CD14-positive monocyte (primary cell): ENCODE measurements around the gene SETD5. TPM values are rescaled to one million over a fixed set of nuclear protein-coding genes. Genes with fewer than 3 reads are reported as not detected.

Experiments
- DNase-seq, 3 donors: peaks; one replicate each; pipeline ENCODE4 v3.0.0-alpha.2; 2011 to 2022
- H2AFZ ChIP-seq: 2 replicates; pipeline ENCODE4 v1.6.0; 2012; ENCODE audit warnings: mild to moderate bottlenecking, low read depth, low read length, inconsistent platforms; ENCODE audit not compliant: insufficient read depth, poor library complexity, severe bottlenecking
- H3K27ac ChIP-seq, 2 donors: 1 replicate in 1 of 2; 2 replicates in 1 of 2; pipeline ENCODE4 v1.5.1; 2012 to 2013; ENCODE audit warnings: low read length in 2 of 2, control low read depth in 1 of 2, inconsistent platforms in 1 of 2, low read depth in 1 of 2, mild to moderate bottlenecking in 1 of 2
- H3K27me3 ChIP-seq, 2 donors: one replicate each; pipeline versions ENCODE4 v1.6.0 to v1.6.1; 2011 to 2013; ENCODE audit warnings: low read length in 2 of 2; ENCODE audit not compliant: control insufficient read depth in 2 of 2, insufficient read depth in 2 of 2
- H3K36me3 ChIP-seq, 2 donors: replicated peaks in 1 of 2; 1 replicate in 1 of 2; 2 replicates in 1 of 2; pipeline versions ENCODE4 v1.5.1 to v1.6.1; 2012 to 2013; ENCODE audit warnings: low read length in 2 of 2, control low read depth in 1 of 2, inconsistent platforms in 1 of 2, mild to moderate bottlenecking in 1 of 2; ENCODE audit not compliant: insufficient read depth in 2 of 2, control insufficient read depth in 1 of 2
- H3K4me1 ChIP-seq, 2 donors: 1 replicate in 1 of 2; 2 replicates in 1 of 2; pipeline versions ENCODE4 v1.5.1 to v1.6.1; 2012 to 2013; ENCODE audit warnings: low read length in 2 of 2, control low read depth in 1 of 2, inconsistent platforms in 1 of 2, mild to moderate bottlenecking in 1 of 2, moderate library complexity in 1 of 2; ENCODE audit not compliant: insufficient read depth in 2 of 2, control insufficient read depth in 1 of 2
- H3K4me2 ChIP-seq: replicated peaks from 2 replicates; pipeline ENCODE3; 2012; ENCODE audit warnings: low read length, moderate library complexity, mild to moderate bottlenecking; ENCODE audit not compliant: poor library complexity, severe bottlenecking; ENCODE audit errors: extremely low read depth
- H3K4me3 ChIP-seq, 3 experiments: fragments of 200-600 bp in 1 of 3; sonication (generic) in 1 of 3; replicated peaks in 1 of 3; 1 replicate in 2 of 3; 2 replicates in 1 of 3; pipeline ENCODE4 v1.5.1; 2011 to 2013; ENCODE audit warnings: low read length in 3 of 3, mild to moderate bottlenecking in 3 of 3, control low read depth in 2 of 3, low read depth in 2 of 3, inconsistent platforms in 1 of 3, moderate library complexity in 1 of 3
- H3K79me2 ChIP-seq: 2 replicates; pipeline ENCODE4 v1.6.0; 2012; ENCODE audit warnings: mild to moderate bottlenecking, control low read depth, inconsistent platforms, low read length, moderate library complexity; ENCODE audit not compliant: insufficient read depth
- H3K9ac ChIP-seq: 2 replicates; pipeline ENCODE4 v1.6.0; 2017; ENCODE audit warnings: low read length, mild to moderate bottlenecking; ENCODE audit not compliant: insufficient read depth, poor library complexity, severe bottlenecking
- H3K9me3 ChIP-seq, 2 donors: replicated peaks in 1 of 2; 1 replicate in 1 of 2; 2 replicates in 1 of 2; pipeline versions ENCODE4 v1.5.1 to v1.6.1; 2012 to 2013; ENCODE audit warnings: low read length in 2 of 2, control low read depth in 1 of 2; ENCODE audit not compliant: control insufficient read depth in 1 of 2, insufficient read depth in 1 of 2
- H4K20me1 ChIP-seq: 2 replicates; pipeline ENCODE4 v1.6.0; 2012; ENCODE audit warnings: mild to moderate bottlenecking, low read length, control low read depth, moderate library complexity; ENCODE audit not compliant: insufficient read depth
- H3K27ac Mint-ChIP-seq, 7 donors: one replicate each; pipeline ENCODE4 v1.8.0; 2020; ENCODE audit warnings: mild to moderate bottlenecking in 7 of 7, mixed read lengths in 7 of 7, moderate library complexity in 6 of 7, inconsistent platforms in 2 of 7
- H3K27me3 Mint-ChIP-seq, 3 donors: one replicate each; pipeline ENCODE4 v1.8.0; 2021 to 2022; ENCODE audit warnings: low read depth in 3 of 3, mild to moderate bottlenecking in 3 of 3, mixed read lengths in 3 of 3, moderate library complexity in 3 of 3, inconsistent platforms in 1 of 3
- H3K36me3 Mint-ChIP-seq, 2 donors: one replicate each; pipeline ENCODE4 v1.8.0; 2020; ENCODE audit warnings: mixed read lengths in 2 of 2, inconsistent platforms in 1 of 2, mild to moderate bottlenecking in 1 of 2
- H3K4me1 Mint-ChIP-seq: one replicate; pipeline ENCODE4 v1.8.0; 2020; ENCODE audit warnings: mild to moderate bottlenecking, mixed read lengths
- H3K4me3 Mint-ChIP-seq, 2 donors: one replicate each; pipeline ENCODE4 v1.8.0; 2020; ENCODE audit warnings: mild to moderate bottlenecking in 2 of 2, mixed read lengths in 2 of 2, moderate library complexity in 1 of 2
- H3K9me3 Mint-ChIP-seq, 7 donors: one replicate each; pipeline ENCODE4 v1.8.0; 2020 to 2022; ENCODE audit warnings: mixed read lengths in 7 of 7, mild to moderate bottlenecking in 6 of 7, moderate library complexity in 6 of 7, inconsistent platforms in 2 of 7
- WGBS: methylation state at CpG from one replicate; pipeline ENCODE4 v1.1.5; 2013; ENCODE audit warnings: missing lambda C conversion rate; ENCODE audit not compliant: insufficient coverage; 5-methylcytosine and 5-hydroxymethylcytosine counted together
- intact Hi-C, 2 donors: fragments of 100-400 bp; cut with micrococcal nuclease; formaldehyde crosslinking; loops; one replicate each; pipeline versions ENCODE4 v1.15.0 to v1.15.1; 2023
- polyA plus RNA-seq, 3 donors: library from polyadenylated mRNA; depleted of rRNA in 1 of 3; unstranded in 2 of 3; stranded (reverse) in 1 of 3; fragments of 300-500 nt in 2 of 3; fragments of >200 nt in 1 of 3; fragmentation: Illumina TruSeq in 2 of 3; gene quantifications; 1 replicate in 2 of 3; 2 replicates in 1 of 3; pipeline ENCODE4 v1.2.3, GENCODE V29; 2012 to 2021
- TF ChIP-seq, protein P1 (sequence below): fragments of 200-600 bp; IDR thresholded peaks from one replicate; pipeline ENCODE4 v1.8.0; 2022; ENCODE audit warnings: antibody characterized with exemption, mild to moderate bottlenecking

SETD5 gene
- polyA plus RNA-seq, 3 donors: 4.1 to 51.5 (median 13.7) TPM

DNA sequence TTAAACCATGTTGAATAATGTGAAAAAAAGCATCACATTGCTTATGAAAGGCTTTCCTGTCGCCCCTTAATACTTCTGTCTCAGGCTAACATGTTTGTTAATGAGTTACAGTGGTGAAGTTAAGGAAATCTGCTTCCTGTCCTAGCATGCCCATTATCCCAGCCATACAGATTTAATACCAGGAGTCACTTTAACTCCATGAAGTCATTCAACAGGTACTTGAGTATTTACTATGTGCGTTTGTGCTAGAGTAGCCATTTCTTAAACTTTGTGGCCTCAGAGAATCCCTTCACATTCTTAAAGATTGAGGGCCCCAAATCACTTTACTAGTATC is 10.1 kb upstream of the SETD5 start:
- peaks cover 24% of the 10 kb centered on the region for H3K4me1 Mint-ChIP-seq
- H3K27ac ChIP-seq: peak overlapping the region in 1 of 2 donors; percentile 4
- H3K79me2 ChIP-seq: peaks cover 39% of the 10 kb centered on the region
- H3K4me3 Mint-ChIP-seq: no peak overlapping the region
- no peaks in the 10 kb centered on the region for H3K27me3 ChIP-seq
- H2AFZ ChIP-seq: no peak overlapping the region
- H3K9me3 ChIP-seq: no peaks in the 10 kb centered on the region
- no peak overlapping the region for H3K4me2 ChIP-seq
- peaks cover 85 to 91% of the 10 kb centered on the region in 2 donors for H3K36me3 Mint-ChIP-seq
- no peak overlapping the region for H3K4me3 ChIP-seq
- intact Hi-C loops: no loop called here
- no peaks in the 10 kb centered on the region for H3K27me3 Mint-ChIP-seq
- no CpG with 5 or more reads among the region's 2 CpGs for WGBS
- no peak for DNase-seq
- H3K9ac ChIP-seq: no peak overlapping the region
- H3K9me3 Mint-ChIP-seq: no peaks in the 10 kb centered on the region
- TF ChIP-seq, protein P1, sequence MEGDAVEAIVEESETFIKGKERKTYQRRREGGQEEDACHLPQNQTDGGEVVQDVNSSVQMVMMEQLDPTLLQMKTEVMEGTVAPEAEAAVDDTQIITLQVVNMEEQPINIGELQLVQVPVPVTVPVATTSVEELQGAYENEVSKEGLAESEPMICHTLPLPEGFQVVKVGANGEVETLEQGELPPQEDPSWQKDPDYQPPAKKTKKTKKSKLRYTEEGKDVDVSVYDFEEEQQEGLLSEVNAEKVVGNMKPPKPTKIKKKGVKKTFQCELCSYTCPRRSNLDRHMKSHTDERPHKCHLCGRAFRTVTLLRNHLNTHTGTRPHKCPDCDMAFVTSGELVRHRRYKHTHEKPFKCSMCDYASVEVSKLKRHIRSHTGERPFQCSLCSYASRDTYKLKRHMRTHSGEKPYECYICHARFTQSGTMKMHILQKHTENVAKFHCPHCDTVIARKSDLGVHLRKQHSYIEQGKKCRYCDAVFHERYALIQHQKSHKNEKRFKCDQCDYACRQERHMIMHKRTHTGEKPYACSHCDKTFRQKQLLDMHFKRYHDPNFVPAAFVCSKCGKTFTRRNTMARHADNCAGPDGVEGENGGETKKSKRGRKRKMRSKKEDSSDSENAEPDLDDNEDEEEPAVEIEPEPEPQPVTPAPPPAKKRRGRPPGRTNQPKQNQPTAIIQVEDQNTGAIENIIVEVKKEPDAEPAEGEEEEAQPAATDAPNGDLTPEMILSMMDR: no peak
- H3K27ac Mint-ChIP-seq: no peak overlapping the region
- H4K20me1 ChIP-seq: peaks cover 65% of the 10 kb centered on the region
- H3K4me1 ChIP-seq: peaks cover 10 to 15% of the 10 kb centered on the region in 2 donors
- peaks cover 82 to 98% of the 10 kb centered on the region in 2 donors for H3K36me3 ChIP-seq

DNA sequence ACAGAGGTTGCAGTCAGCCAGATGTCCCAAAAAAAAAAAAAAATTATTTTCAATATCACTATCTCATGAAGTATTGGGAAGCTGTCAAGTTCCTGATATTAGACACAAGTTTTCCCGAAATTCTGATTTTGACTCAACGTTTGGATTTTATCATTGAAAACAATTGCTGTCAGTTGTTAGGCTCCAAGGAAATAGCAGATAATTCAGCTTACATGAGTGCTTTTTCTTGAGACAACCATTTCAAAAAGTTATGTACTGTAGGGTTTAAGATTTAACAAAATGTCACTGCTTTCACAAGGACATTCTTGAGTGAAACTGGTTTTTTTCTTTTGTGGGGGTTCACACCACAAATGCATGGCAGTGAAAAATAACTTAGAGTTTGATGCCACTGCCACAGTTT is 9.3 kb upstream of the SETD5 start:
- H3K9me3 ChIP-seq: no peaks in the 10 kb centered on the region
- H3K27me3 ChIP-seq: no peaks in the 10 kb centered on the region
- peaks cover 73% of the 10 kb centered on the region for H4K20me1 ChIP-seq
- intact Hi-C loops: no loop called here
- DNase-seq: no peak
- H3K79me2 ChIP-seq: peaks cover 48% of the 10 kb centered on the region
- TF ChIP-seq, protein P1: no peak
- Mint-ChIP-seq H3K9me3 (no peaks in the 10 kb centered on the region), H3K36me3 (peaks cover 78 to 83% of the 10 kb centered on the region in 2 donors), H3K27ac (no peak overlapping the region), H3K4me3 (no peak overlapping the region), H3K4me1 (peaks cover 28% of the 10 kb centered on the region), H3K27me3 (no peaks in the 10 kb centered on the region)
- H3K4me3 ChIP-seq: no peak overlapping the region
- no peak overlapping the region for H2AFZ ChIP-seq
- H3K36me3 ChIP-seq: peaks cover 78 to 98% of the 10 kb centered on the region in 2 donors
- 100% methylated on average over 1 of the region's 2 CpGs for WGBS
- H3K4me1 ChIP-seq: peaks cover 10 to 22% of the 10 kb centered on the region in 2 donors
- H3K4me2 ChIP-seq: no peak overlapping the region
- no peak overlapping the region for H3K9ac ChIP-seq
- H3K27ac ChIP-seq: no peak overlapping the region
